NCI-H226 (cell line): ENCODE results near the gene GGT5.
"Not testable (repeated sequence)": the region's sequence is repeated elsewhere in the genome, so short reads cannot be mapped to it uniquely, and the experiment has no call there.

Experiments used
- DNase-seq: peaks from one replicate; pipeline ENCODE4 v3.0.0-alpha.2; 2015

The GGT5 gene

DNA sequence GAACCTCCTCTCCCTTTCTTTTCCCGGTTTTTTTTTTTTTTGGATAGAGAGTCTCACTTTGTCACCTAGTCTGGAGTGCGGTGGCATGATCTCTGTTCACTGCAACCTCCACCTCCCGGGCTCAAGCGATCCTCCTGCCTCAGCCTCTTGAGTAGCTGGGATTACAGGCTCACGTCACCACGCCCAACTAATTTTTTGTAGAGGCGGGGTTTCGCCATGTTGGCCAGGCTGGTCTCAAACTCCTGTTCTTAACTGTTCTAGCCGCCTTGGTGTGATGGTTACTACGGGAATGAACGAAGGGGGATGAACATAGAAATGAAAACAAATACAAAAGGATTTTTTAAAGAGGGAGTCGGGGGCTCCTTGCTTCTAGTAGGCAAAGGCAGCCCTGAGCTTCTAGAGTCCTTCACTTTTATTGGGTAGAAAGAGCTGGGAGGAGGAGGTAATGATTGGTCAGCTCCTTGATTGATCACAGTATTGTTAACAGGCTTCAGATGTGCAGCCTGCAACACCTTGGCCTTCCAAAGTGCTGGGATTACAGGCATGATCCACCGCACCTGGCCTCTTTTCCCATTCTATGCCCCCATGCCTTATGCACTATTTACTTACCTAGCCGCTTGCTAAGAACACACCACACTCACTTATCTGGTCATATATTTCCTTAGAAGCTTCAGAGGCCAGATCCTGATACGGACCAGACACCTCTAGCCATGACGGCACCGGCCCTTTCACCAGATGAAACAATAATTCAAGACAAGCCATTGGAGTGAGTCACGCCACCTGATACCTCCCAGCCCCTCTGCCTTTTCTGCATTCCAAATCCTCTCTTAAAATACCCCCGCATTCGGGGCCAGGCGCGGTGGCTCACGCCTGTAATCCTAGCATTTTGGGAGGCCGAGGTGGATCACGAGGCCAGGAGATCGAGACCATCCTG, 42.9 kb downstream of the GGT5 start:
- peak; percentile 51 for DNase-seq

DNA sequence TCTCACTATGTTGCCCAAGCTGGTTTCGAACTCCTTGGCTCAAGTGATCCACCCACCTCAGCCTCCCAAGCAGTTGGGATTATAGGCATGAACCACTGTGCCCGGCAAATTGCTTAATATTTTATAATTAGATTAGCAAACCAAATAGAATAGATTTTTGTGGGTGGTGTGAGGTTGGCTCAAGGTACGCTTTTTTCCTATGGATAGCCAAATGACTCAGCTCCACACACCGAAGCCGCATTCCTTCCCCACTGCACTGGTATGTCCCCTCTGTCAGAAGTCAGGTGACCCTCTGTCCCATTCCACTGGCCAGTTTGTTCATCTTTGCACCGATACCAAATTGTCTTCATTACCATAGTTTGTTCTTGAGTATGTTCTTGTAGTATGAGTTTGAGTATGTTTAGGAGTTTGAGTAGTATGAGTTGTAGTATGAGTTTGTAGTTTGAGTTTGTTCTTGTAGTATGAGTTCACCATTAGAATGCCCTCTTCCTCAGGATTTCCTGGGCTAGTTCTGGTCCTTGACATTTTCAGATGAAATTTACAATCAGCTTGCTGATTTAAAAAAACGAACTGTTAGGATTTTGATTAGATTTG, 44.2 kb downstream of the GGT5 start:
- DNase-seq: peak; percentile 63

DNA sequence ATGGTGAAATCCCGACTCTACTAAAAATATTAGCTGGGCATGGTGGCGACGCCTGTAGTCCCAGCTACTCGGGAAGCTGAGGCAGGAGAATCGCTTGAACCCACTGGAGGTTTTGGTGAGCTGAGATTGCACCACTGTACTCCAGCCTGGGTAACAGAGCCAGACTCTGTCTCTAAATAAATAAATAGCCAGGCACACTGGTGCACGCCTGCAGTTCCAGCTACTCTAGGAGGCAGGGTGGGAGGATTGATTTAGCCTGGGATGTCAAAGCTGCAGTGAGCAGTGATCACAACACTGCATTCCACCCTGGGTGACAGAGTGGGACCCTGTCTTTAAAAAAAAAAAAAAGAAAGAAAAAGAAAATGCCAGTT, 46.2 kb downstream of the GGT5 start:
- DNase-seq: no peak

DNA sequence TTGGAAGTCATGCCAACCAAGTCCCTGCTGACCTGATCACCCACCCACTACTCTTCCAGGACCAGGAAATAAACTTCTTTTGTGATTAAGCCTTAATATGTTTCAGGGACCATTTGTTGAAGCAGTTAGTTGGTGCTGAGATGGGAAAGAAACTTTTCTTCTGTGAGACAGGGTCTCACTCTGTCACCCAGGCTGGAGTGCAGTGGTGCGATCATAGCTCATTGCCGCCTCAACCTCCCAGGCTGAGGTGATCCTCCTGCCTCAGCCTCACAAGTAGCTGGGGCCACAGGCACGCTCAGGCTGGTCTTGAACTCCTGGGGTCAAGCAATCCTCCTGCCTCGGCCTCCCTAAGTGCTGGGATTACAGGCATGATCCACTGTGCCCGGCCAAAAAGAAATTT, 53.0 kb downstream of the GGT5 start:
- no peak for DNase-seq

DNA sequence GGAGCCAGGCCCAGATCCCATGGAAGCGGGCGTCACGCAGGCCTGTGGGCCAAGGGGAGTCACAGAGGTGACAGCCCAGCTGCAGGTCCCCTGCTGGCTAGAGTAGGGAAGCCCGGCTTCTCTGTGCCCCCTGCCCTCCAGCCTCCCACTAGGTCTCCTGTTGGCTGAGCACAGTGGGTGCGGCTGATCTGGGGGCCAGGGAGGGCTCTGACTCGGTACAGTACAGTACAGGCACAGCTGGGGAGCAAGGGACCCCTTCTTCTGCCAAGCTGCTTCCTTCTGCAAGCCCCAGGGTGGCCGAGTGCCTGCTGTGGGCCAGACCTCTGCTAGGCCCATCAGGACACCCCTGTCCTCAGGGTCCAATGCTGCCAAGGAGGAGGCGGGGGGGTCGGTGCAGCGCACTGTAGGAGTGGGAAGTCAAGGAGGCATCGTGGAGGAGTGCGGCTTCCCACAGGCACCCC, 53.5 kb downstream of the GGT5 start:
- DNase-seq: no peak

DNA sequence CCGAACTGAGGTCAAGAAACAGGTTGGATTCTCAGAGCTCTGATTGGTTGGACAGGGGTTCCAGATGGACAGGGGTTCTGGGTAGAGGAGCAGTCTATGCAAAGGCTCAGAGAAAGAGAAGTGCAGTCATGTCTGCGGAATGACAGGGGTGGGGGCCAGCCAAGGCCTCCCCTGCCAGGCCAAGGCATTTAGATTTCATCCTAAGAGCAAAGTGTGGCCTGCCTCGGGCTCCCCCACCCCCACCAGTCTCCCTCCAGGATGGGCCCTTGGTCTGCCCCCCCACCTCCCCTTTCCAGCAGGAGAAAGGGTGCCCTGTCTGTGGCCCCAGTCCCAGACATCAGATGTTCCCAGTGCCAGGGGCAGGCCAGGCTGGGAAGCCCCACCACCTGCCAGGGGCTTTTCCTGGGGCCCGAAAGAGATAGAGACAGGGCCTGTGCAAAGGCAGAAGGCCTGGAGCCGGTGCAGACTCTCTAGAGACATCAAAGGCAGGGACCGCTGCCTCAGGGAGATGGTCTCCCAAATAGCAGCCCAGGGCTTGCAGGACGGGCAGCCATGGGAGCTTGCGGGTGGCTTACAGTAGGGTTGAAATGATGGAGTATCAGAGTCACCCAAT, 54.2 kb downstream of the GGT5 start:
- DNase-seq: no peak

DNA sequence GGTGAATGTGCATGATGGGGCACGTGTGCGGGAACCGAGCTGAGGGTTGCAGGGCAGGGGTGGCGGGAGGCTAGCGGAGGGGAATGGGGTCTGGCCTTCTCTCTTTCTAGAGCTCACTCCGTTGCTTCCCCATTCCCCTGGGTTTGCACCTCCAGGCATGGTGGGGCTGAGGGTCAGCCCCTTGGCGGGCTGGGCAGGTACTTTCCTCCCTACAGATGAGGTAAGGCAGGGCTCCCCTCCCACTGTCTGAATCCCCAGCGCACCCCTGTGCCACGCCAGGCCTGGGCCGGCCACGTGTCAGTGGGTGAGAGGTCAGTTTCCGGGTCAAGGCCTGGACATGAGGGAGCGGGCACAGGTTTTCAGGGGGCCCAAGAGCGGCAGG, 54.7 kb downstream of the GGT5 start:
- DNase-seq: no peak

DNA sequence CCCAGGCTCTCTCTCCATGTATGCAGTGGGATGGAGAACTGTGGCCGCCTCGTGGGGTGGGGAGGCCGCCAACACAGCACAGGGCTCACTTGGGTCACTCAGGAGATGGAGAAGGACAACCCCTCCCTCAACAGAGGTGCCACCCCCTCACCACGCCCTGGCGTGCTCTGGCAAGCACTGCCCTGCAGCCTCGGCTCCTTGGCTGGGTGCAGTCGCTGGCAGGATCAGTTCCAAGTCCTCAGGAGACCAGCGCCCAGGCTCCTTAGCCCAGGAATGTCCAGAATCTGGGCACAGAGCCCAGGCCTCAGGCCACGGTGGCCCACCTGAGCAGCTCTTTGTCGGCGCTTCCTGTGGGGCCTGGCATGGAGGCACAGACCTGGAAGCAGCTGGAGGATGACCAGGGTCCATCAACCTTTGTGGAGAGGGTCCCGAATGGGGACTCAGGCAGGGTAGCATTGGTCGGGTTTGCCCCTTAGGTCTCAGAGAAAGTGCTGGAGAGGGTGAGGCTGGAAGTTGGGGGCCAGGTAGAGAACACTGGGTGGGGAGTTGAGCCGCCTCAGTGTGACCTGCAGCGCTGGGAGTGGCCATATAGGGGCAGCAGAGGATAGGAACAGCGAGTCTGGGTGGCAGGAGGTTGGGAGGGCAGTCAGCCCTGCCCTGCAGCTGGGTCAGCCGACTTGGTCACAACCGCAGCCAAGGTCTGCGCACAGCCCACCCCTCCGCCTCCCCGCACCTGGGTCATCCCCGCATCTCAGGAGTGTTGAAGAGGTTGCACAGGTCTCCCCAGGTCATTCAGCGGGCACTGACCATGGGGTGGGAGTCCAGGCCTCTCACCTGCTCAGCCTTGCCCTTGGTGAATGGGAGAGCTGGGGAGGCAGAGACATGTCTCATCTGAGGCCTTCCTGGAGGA, 55.4 kb downstream of the GGT5 start:
- peak; percentile 10 for DNase-seq

DNA sequence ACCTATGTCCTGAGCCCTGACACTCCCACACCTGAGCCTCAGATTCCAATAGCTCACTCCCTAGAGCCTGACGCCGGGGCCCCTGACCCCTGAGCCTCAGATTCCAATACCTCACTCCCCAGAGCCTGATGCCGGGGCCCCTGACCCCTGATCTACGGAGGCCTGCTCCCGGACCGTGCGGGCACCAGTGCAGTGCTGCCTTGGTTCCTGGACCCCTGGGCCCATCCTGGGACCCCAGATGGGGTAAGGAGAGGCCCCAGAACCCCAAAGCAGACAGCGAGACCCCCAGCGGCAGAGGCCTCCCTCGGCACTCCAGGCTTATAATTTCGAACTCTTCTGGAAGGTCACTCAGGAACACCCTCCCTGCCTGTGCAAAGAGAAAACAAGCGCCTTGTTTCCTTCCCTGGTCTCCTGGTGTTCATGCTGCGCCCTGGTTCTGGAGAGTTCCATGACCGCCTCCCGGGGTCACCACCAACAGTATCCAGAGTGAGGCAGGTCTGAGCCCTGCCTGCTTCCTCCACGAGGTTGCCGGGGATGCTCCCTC, 56.1 kb downstream of the GGT5 start:
- DNase-seq: no peak

DNA sequence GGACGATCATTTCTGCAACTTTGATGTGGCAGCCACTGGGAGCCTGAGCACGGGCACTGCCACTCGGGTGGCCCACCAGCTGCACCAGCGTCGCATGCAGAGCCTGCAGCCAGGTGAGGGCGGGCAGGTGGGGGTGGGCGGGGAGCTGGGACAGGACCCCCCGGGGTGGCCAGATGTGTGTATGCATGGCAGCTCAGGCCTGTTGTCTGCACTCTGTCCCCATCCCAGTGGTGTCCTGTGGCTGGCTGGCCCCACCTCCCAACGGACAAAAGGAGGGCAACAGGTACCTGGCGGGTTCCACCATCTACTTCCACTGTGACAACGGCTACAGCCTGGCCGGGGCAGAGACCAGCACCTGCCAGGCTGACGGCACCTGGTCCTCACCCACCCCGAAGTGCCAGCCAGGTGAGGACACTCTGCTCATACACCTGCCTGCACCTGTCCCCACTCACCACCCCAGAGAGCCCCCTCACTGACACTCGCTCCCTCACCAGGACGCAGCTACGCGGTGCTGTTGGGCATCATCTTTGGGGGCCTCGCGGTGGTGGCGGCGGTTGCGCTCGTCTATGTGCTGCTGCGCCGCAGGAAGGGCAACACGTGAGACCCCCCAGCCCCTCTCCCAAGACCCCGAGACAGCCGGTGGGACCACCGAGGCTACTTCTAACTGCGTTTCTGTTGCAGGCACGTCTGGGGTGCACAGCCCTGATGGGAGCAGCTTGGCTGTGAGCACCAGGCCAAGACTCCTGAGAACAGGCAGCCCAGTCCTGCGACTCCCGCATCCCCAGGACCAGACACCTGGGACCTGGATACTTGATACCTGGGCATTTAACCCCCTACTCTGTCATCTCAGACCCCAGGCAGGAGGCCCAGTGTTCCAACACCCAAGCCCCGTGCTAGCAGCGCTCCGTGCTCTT, 56.9 kb downstream of the GGT5 start:
- DNase-seq: no peak

DNA sequence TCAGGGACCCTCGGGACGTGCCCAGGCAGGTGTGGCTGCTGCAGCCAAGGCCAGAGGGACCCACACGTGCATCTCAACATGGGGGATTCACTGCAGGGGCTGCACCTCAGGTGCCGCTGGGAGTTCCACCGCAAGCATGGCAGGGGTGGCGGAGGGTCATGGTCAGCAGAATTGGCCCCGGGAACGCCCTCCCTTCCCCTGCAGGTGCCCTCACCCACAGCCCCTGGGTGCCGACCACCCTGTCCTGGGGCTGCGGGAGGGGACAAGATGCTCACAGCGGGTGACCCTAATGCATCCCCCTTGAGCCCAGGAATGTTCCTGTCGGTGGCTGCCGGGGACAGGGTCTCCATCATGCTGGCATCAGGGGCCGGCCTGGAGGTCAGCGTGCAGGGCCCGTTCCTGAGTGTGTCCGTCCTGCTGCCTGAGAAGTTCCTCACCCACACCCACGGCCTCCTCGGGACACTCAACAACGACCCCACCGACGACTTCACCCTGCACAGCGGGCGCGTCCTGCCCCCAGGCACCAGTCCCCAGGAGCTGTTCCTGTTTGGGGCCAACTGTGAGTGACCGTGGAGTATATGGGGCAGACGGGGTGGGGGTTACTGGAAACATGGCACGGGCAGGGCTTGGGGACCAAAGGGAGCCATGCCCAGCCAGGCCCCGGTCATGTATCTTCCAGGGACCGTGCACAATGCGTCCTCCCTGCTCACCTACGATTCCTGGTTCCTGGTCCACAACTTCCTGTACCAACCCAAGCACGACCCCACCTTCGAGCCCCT, 57.8 kb downstream of the GGT5 start:
- DNase-seq: no peak

DNA sequence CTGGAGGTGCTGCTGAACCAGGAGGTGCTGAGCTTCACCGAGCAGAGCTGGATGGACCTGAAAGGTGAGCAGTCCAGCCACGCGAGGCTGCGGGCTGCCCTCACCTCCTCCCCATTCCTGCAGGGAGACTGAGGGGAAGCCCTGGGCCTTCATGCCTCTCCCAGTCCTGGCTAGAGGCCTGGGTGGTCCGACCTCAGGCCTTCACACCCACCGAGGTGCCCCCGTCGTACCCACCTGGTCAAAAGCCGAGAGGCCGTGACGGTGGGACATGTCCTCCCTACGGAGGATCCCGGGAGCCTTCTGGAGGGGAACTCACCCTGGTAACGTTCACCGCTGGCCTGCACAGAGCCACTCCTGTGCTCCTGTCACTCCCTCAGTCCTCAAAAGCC, 58.5 kb downstream of the GGT5 start:
- DNase-seq: no peak

DNA sequence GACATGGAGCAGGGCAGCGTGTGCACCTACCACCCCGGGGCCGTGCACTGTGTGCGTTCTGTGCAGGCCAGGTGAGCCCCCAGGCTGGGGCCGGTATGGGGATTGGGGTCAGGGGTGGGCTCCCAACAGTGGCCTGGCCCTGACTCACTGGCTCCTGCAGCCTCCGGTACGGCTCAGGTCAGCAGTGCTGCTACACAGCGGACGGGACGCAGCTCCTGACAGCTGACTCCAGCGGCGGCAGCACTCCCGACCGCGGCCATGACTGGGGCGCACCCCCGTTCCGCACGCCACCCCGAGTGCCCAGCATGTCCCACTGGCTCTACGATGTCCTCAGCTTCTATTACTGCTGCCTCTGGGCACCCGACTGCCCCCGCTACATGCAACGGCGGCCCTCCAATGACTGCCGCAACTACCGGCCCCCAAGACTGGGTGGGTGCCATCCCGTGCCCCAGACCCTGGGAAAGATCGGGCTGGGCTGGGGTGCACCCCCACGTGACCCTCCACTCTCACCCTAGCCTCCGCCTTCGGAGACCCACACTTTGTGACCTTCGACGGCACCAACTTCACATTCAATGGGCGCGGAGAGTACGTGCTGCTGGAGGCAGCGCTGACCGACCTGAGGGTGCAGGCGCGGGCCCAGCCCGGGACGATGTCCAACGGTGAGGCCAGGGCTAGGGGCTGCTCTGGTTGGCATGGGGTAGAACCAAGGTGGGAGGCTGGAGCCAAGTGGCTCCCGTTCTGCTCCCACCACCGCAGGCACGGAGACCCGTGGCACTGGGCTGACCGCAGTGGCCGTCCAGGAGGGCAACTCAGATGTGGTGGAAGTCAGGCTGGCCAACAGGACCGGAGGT, 59.2 kb downstream of the GGT5 start:
- no peak for DNase-seq

DNA sequence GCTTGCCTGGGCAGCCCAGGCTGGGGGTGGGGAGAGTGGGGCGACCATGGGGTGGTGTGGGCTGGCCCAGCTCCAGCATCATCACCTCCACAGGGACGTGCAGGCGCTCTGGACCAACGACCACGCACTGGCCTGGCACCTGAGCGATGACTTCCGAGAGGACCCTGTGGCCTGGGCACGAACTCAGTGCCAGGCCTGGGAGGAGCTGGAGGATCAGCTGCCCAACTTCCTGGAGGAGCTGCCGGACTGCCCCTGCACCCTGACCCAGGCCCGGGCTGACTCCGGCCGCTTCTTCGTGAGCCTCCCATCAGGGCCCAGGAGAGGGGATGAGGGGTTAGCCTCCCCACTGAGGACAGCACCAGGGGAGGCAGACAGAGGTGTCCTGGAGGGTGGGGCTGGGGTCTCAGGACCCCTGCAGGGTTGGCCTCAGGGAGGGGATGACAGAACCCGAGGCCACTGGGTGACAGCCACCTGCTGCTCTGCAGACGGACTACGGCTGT, 59.8 kb downstream of the GGT5 start:
- DNase-seq: no peak

DNA sequence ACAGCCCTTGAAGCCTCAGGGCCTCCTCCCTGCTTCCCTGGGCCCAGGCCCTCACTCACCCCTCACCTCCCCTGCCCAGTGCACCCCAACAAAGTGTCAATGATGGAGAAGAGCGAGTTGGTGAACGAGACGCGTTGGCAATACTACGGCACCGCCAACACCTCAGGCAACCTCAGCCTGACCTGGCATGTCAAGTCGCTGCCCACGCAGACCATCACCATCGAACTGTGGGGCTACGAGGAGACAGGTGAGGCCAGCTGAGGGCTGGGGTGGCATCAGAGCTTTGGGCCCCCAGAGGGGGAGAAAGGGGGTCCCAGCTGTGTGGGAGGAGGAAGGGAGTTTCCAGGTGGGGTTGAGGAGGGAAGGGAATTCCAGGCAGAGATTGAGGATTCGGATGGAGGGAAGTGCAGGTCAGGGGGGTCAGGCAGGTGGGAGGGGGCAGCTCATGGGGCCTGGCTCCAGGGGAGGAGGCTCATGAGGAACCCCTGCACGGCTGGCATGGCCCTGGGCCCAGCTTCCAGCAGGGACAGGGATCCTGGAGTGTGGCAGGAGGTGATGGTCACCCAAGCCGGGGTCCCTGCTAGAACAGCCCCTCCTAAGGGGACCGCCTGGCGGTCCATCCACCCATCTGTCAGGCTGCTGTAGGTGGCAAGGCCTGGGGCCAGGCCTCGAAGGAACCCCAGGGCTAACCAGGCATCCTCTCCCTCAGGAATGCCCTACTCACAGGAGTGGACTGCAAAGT, 60.7 kb downstream of the GGT5 start:
- no peak for DNase-seq

DNA sequence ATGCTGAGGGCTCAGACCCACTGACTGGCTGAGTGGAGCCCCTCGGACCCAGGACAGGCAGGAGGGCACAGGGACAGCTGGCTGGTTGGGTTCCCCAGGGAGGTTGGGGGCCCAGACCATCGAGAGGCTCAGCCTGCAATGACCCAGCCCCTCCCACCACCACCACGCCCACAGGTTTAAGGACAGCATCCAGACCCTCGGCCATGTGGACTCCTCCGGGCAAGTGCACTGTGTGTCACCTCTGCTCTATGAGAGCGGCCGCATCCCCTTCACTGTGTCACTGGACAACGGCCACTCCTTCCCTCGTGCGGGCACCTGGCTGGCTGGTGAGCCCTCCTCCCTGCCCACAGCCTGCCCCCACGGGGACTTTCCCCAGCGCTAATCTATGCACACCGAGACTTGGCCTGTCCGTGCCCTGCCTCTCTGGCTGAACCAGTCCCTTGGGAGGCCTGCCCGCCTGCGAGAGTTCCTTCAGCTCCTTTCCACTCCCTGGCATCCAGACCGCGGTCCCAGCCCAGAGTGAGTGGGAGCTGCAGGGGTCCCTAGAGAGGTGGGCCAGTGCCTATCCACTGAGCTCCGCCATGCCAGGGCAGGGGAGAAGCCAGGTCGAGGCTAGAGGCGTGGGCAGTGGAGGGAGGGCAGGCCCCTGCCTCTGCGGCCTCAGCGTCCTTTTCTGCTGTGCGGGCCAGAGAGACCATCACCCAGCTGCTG, 61.4 kb downstream of the GGT5 start:
- DNase-seq: no peak

DNA sequence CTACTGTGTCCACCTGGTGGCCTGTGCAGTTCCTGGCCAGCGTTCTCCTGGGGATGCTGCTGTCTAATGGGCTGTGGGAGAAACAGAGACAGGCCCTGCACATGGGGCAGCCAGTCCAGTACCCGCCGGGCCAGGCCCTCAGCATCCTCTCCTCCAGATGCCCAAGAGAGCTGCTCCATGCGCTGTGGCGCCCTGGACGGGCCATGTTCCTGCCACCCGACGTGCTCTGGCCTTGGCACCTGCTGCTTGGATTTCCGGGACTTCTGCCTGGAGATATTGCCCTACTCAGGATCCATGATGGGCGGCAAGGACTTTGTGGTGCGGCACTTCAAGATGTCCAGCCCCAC, 62.0 kb downstream of the GGT5 start:
- DNase-seq: not testable (repeated sequence)
